ENCODE measurements around the gene LAP3.
"Not testable (repeated sequence)": the region's sequence is repeated elsewhere in the genome, so short reads cannot be mapped to it uniquely, and the experiment has no call there.

Gene LAP3

GRCh38 chr4:17561195-17561909 lies 15.6 kb upstream of the LAP3 start:
- DNase-seq (ENCODE audit: low read depth in 2 of 2, low spot score in 1 of 2) = no peak

- no peak for DNase-seq (ENCODE audit: low read depth in 2 of 2, low spot score in 1 of 2)
These were observed 14.8 kb upstream of the LAP3 start for GRCh38 chr4:17562157-17562556.

- no peak for DNase-seq (ENCODE audit: low read depth in 2 of 2, low spot score in 1 of 2)
These were observed 11.2 kb upstream of the LAP3 start for GRCh38 chr4:17565846-17566245.

- no peak for DNase-seq (ENCODE audit: low read depth in 2 of 2, low spot score in 1 of 2)
These were observed 9.7 kb upstream of the LAP3 start for GRCh38 chr4:17567271-17567670.

GRCh38 chr4:17574206-17574605 lies 2.8 kb upstream of the LAP3 start:
- DNase-seq (ENCODE audit: low read depth in 2 of 2, low spot score in 1 of 2) = no peak

GRCh38 chr4:17575177-17575576 lies 1.8 kb upstream of the LAP3 start:
- DNase-seq (ENCODE audit: low read depth in 2 of 2, low spot score in 1 of 2) = not testable (repeated sequence)

- DNase-seq (ENCODE audit: low read depth in 2 of 2, low spot score in 1 of 2) = no peak
These were observed 875 bp downstream of the LAP3 start for GRCh38 chr4:17577665-17578481.

- no peak for DNase-seq (ENCODE audit: low read depth in 2 of 2, low spot score in 1 of 2)
These were observed 1.5 kb downstream of the LAP3 start for GRCh38 chr4:17578482-17578891.

- DNase-seq (ENCODE audit: low read depth in 2 of 2, low spot score in 1 of 2) = no peak
These were observed 4.0 kb downstream of the LAP3 start for GRCh38 chr4:17580969-17581368.

GRCh38 chr4:17583276-17583675 lies 6.3 kb downstream of the LAP3 start:
- no peak for DNase-seq (ENCODE audit: low read depth in 2 of 2, low spot score in 1 of 2)

- no peak for DNase-seq (ENCODE audit: low read depth in 2 of 2, low spot score in 1 of 2)
These were observed 6.9 kb downstream of the LAP3 start for GRCh38 chr4:17583941-17584340.

GRCh38 chr4:17584521-17585213 lies 7.7 kb downstream of the LAP3 start:
- no peak for DNase-seq (ENCODE audit: low read depth in 2 of 2, low spot score in 1 of 2)

- no peak for DNase-seq (ENCODE audit: low read depth in 2 of 2, low spot score in 1 of 2)
These were observed 10.3 kb downstream of the LAP3 start for GRCh38 chr4:17587094-17587822.

- DNase-seq (ENCODE audit: low read depth in 2 of 2, low spot score in 1 of 2) = no peak
These were observed 12.4 kb downstream of the LAP3 start for GRCh38 chr4:17589355-17589754.

- DNase-seq (ENCODE audit: low read depth in 2 of 2, low spot score in 1 of 2) = no peak
These were observed 18.5 kb downstream of the LAP3 start for GRCh38 chr4:17595471-17596005.

GRCh38 chr4:17597517-17597916 lies 20.5 kb downstream of the LAP3 start:
- no peak for DNase-seq (ENCODE audit: low read depth in 2 of 2, low spot score in 1 of 2)

- no peak for DNase-seq (ENCODE audit: low read depth in 2 of 2, low spot score in 1 of 2)
These were observed 22.8 kb downstream of the LAP3 start for GRCh38 chr4:17599826-17600225.

GRCh38 chr4:17605236-17605635 lies 28.2 kb downstream of the LAP3 start:
- DNase-seq (ENCODE audit: low read depth in 2 of 2, low spot score in 1 of 2) = no peak

- DNase-seq (ENCODE audit: low read depth in 2 of 2, low spot score in 1 of 2) = no peak
These were observed 36.9 kb downstream of the LAP3 start for GRCh38 chr4:17613761-17614415.
